Daoy (cell line): ENCODE data around the gene LILRB4. TPM values are rescaled to one million over a fixed set of nuclear protein-coding genes. Genes with fewer than 3 reads are reported as not detected.
A peak's percentile ranks its signal among the peaks of the same experiment; 100 is the strongest.
"Not testable (repeated sequence)": the region's sequence is repeated elsewhere in the genome, so short reads cannot be mapped to it uniquely, and the experiment has no call there.

ENCODE experiments used
- DNase-seq: peaks from one replicate; pipeline ENCODE4 v3.0.0-alpha.2; 2015; ENCODE audit warnings: low read depth
- total RNA-seq: library from RNA; depleted of rRNA; stranded (reverse); fragments of >200 nt; shearing (Covaris generic); gene quantifications from 2 replicates; pipeline ENCODE4 v1.2.3, GENCODE V29; 2014; rRNA removed

Gene LILRB4
- total RNA-seq: 0.69 and 2.3 TPM in 2 replicates

DNA sequence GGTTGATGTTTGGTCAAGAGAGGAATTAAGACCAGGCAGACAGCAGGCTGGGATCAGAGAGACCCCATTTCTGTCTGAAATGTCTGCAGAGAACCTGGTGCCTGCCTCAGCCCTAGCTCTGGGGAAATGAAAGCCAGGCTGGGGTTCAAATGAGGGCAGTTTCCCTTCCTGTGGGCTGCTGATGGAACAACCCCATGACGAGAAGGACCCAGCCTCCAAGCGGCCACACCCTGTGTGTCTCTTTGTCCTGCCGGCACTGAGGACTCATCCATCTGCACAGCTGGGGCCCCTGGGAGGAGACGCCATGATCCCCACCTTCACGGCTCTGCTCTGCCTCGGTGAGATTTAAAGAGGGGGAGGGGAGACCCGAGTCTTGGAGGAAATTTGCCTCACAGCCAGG, at the start of gene LILRB4:
Gene LILRB4 (plus strand): TSS at position 256 of the 400 bp plus-strand sequence. CDS start 49 bp downstream, at position 305.
- DNase-seq: peak; percentile 40

DNA sequence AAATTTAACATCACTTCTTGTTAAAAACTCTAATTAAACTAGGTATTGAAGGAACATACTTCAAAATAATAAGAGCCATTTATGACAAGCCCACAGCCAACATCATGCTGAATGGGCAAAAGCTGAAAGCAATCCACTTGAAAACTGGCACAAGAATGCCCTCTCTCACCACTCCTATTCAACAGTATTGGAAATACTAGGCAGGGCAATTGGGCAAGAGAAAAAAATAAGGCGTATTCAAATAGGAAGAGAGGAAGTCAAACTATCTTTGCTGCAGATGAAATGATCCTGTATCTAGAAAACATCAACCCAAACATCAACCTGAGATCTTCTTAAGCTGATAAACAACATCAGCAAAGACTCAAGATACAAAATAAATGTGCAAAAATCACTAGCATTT, 48.1 kb upstream of the LILRB4 start:
- DNase-seq: no peak

DNA sequence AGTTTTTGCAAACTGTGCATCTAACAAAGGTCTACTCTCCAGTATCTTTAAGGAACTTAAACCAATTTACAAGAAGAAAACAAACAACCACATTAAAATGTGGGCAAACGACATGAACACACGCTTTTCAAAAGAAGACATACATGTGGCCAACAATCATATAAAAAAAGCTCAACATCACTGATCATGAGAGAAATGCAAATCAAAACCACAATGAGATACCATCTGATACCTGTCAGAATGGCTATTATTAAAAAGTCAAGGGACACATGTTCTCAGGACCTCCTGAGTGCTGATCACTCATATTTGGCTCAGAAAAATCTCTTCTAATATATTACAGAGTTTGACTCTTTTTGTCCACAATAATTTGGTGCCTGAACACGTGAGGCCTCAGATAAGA, 46.7 kb upstream of the LILRB4 start:
- no peak for DNase-seq

DNA sequence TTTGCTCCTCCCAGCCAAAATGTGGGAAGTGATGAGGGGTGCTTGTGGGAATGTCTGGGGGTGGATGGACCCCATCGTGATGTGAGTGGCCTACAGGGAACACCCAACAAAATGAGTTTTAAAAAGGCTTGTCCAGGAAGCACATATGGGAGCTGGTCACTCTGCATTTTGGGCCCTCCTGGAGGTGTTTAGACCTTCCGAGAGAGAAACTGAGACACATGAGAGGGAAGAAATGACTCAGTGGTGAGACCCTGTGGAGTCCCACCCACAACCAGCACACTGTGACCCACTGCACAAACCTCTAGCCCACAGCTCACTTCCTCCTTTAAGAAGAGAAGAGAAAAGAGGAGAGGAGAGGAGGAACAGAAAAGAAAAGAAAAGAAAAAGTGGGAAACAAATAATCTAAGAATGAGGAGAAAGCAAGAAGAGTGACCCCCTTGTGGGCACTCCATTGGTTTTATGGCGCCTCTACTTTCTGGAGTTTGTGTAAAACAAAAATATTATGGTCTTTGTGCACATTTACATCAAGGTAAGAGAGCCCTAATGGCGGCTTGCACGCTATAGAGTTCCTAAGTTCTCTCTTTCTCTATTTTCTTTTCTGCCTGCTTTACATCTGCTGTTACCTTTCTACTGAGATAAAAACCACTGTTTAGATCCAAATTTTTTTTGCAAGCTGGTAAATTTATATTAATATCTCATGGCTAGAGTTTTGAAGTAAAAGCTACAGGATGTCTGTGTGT, 45.8 kb upstream of the LILRB4 start:
- no peak for DNase-seq

DNA sequence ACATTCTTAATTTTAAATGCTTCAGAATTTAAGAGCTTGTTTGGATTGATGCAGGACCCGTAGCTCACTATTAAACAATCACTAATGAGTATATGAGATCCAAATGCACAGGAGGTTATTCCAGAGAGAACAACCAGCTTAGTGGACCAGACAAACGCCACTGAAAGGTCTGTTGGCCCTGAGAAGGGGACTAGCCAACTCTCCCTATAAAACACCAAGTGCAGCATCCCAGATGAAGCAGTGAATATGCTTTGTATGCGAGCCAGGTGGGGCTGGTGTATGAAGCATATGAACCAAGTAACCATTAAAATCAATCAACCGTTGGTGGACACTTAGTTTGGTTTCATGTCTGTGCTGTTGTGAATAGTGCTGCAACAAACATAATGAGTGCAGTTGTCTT, 42.3 kb upstream of the LILRB4 start:
- DNase-seq: no peak

DNA sequence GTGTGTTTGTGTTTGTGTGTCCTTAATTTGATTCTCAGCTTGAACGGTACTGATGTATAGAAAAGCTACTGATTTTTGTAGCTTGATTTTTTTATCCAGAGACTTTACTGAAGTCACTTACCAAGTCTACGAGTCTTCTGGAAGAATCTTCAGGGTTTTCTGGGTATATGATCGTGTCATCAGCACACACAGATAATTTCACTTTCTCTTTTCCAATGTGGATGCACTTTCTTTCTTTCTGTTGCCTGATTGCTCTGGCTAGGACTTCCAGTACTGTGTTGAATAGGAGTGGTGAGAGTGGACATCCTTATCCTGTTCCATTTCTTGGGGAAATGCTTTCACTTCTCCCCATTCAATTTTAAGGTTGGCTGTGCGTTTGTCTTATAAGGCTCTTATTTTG, 40.4 kb upstream of the LILRB4 start:
- DNase-seq: no peak

DNA sequence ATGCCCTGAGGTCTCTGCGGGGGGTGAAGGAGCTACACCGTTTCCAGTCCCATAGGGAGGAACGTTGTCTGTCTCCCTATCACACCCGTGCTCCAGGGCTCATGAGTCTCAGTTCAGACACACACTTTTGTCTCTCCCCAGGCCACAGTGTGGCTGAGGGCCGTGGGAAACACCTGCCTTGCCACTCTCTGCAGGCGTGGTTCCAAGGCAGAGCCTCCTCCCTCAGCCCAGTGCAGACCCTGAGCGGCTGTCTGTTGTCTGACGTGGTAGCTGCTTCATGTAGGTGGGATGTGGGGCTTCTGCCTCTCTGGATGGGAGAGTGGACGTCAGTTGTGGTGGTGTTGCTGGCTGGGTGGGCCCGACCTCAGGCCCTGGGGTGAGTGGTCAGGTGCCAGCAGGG, 38.6 kb upstream of the LILRB4 start:
- DNase-seq: not testable (repeated sequence)

DNA sequence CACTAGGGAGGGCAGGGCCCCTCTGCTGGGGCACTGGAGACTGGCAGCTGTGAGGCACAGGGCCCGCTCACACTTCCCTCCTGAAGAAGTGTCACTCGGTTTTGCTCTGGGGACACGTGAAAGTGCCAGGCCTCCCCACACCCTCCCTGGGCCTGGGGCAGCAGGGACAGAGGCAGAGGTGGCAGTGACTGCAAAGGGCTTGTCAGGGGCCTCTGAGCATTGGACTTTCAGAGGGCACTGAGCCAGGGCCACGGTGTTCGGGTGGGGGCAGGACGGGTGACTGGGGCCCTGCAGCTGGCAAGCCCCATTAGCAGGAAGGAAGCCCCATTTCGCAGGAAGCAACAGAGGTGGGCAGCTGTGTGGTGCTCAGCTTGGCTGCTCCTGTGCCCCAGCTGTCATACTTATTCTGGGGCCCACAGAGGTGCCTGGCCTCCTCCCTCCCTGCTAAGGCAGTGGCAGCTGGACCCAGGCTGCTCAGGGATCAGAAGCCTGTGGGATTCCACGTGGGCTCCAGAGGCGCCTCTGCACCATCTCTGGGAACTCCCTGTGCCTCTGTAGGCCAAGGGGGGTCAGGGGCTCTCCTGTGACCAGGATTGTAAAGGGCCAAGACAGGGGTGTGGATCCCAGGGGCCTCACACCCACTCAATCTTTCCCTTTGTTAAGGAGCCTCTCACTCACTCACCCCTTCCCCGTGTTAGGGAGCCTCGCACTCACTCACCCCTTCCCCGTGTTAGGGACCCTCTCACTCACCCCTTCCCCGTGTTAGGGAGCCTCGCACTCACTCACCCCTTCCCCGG, 37.7 kb upstream of the LILRB4 start:
- not testable (repeated sequence) for DNase-seq

DNA sequence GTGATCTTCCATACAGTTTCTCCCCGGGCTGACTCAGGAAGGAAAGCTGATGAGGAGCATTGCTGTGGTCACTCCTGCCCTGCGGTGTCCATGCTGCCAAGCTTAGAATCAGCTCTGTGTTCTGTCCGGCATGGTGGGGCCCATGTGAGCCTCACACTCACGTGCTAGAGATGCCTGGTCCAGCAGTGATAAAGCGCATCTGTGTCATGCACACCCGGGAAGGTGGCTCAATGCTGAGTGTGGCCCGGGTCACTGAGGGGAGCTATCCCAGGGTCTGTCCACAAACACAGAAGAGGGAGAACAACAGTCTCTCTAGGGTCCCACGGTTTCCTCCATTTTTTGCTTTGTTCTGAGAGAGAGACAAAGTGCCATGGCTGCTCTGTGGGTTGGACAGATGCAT, 36.0 kb upstream of the LILRB4 start:
- DNase-seq: no peak

DNA sequence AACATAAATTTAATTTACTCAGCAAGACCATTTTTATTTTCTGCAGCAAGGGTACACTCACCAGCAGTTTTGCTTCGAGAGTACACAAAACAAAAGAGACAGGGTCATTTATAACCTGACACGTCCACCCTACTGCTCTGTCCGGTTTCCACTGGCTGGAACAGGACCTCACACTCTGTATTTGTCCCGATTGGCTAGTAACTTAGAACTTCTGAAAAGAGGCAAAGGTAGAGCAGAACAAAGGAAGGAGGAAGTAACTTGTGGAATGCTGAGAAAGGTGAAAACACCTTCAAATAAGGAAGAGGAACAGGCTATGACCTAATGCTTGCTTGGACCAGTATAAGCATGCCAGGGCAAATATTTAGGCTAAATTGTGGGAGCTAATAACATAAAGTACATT, 34.9 kb upstream of the LILRB4 start:
- DNase-seq: not testable (repeated sequence)

DNA sequence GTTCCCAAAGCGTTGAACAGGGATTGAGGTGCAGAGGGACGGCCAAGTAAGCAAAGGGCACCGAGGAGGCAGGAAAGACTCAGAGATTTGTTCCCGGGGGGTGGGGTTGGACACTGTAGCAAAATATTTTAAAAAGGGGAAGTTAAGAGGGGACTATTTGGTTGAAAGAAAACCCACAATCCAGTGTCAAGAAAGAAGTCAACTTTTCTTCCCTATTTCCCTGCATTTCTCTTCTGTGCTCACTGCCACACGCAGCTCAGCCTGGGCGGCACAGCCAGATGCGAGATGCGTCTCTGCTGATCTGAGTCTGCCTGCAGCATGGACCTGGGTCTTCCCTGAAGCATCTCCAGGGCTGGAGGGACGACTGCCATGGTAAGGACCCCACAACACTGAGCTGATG, 32.5 kb upstream of the LILRB4 start, which contains the start of gene LILRB1:
Gene LILRB1 (plus strand): TSS at position 223 of the 400 bp plus-strand sequence. CDS start 590 bp downstream, outside the sequence.
- not testable (repeated sequence) for DNase-seq

DNA sequence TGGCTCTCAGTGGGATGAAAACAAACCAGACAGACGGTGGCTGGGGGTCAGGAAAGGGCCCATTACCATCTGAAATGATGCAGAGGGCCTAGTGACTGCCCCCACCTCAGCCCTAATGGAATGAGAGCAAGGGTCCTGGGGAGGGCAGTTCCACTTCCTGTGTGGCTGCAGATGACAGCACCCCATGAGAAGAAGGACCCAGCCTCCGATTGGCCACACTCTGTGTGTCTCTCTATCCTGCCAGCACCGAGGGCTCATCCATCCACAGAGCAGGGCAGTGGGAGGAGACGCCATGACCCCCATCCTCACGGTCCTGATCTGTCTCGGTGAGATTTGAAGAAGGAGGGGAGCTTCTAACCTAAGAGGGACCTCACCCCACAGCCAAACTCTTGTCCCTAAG, 32.0 kb upstream of the LILRB4 start:
- DNase-seq: no peak

DNA sequence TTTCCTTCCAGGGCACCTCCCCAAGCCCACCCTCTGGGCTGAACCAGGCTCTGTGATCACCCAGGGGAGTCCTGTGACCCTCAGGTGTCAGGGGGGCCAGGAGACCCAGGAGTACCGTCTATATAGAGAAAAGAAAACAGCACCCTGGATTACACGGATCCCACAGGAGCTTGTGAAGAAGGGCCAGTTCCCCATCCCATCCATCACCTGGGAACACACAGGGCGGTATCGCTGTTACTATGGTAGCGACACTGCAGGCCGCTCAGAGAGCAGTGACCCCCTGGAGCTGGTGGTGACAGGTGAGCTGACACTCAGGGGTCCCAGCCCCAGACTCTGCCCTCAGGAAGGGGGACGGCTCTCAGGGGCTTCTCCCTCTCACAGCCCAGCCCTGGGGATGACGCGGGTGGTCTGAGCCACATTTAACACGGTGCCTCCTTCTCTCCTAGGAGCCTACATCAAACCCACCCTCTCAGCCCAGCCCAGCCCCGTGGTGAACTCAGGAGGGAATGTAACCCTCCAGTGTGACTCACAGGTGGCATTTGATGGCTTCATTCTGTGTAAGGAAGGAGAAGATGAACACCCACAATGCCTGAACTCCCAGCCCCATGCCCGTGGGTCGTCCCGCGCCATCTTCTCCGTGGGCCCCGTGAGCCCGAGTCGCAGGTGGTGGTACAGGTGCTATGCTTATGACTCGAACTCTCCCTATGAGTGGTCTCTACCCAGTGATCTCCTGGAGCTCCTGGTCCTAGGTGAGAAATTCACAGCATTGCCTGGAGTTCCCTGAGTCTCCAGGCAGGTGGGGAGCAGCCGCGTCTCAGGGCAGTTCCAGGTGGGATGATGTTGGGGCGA, 31.1 kb upstream of the LILRB4 start:
- not testable (repeated sequence) for DNase-seq

DNA sequence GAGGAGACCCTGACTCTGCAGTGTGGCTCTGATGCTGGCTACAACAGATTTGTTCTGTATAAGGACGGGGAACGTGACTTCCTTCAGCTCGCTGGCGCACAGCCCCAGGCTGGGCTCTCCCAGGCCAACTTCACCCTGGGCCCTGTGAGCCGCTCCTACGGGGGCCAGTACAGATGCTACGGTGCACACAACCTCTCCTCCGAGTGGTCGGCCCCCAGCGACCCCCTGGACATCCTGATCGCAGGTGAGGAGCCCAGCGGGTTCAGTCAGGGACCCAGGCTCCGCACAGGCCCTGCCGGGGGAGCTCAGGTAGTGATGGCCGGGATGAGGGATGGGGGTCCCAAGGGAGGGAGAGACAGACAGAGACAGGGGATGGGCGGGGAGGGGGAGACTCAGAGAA, 30.3 kb upstream of the LILRB4 start:
- DNase-seq: not testable (repeated sequence)

DNA sequence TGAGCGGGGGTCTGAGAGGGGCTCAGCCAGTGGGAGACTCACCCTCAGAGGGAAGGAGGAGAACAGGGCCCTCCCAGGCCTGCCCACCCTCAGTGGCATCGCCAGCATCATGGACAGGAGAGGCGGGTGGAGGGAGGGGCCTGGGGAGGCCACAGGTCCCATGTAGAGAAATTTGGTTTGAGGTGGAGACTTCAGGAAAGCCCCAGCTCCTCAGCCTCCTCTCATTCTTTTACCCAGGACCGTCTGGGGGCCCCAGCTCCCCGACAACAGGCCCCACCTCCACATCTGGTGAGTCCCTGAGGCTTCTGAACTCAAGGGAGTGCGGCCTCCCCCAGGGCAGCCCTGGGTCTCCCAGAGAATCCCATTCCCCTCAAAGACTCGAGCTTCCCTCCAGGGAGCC, 29.4 kb upstream of the LILRB4 start:
- no peak for DNase-seq

DNA sequence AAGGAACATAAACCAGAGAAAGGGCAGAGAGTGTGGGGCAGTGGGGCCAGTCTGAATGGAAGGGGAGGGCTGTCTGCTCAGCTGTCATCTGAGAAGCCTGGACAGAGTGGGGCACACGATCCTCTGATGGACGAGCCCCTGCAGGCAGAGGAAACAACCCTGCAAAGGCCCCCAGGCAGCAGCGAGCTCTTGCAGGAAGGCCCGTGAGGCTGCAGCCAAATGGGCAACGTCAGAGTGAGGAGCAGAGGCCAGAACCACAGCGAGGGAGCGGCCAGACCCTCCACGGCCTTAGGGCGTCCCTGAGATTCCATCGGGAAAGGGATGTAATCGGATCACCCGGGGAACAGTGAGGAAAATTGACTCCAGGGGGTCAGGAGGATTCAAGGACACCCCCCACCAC, 26.7 kb upstream of the LILRB4 start:
- peak; percentile 30 for DNase-seq

DNA sequence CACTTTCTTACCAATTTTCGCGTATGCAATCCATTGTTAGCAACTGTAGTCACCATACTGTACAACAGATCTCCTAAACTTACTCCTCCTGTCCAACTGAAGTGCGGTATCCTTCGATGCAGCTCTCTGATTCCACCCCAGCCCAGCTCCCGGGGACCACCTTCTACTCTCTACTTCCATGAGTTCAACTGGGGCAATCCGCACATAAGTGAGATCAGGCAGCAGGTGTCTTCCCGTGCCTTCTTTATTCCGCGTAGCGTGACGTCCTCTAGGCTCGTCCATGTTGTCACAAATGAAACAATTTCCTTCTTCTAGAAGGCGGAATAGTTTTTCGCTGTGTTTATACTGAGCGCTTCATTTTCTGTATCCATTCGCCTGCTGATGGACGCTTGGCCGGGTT, 24.1 kb upstream of the LILRB4 start:
- no peak for DNase-seq

DNA sequence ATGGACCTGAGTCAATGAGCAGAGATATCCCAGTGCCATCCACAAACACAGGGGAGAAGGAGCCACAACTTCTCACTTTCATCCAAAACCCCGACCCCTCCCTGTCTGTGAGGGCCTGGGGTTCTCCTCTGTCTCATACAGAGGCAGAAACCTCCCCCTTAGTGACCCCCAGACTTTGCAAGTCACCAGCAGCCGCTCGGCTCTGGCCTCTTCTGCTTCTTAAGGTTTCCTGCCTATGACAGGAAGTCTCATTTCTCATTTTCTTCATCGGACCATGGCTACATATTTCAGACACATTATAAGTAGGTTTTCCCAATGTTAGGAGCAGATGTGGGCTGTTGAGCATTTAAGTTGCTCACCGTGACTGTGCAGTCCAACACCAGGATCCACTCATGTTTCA, 19.8 kb upstream of the LILRB4 start:
- DNase-seq: not testable (repeated sequence)

DNA sequence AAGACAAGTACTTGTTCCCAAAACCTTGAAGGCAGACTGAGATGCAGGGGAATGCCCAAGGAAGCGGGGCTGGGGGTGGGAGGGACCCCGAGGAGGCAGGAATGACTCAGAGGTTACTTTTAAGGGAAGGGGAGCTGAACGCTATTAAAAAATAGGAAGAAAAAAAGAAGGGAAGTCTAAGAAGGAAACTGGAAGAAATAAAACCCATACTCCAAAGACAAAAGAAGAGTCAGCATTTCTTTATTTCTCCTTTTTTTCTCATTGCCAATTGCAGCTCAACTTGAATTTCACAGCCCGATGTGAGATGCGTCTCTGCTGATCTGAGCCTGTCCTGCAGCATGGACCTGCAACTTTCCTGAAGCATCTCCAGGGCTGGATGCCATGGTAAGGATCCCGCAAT, 19.2 kb upstream of the LILRB4 start:
- DNase-seq: not testable (repeated sequence)

DNA sequence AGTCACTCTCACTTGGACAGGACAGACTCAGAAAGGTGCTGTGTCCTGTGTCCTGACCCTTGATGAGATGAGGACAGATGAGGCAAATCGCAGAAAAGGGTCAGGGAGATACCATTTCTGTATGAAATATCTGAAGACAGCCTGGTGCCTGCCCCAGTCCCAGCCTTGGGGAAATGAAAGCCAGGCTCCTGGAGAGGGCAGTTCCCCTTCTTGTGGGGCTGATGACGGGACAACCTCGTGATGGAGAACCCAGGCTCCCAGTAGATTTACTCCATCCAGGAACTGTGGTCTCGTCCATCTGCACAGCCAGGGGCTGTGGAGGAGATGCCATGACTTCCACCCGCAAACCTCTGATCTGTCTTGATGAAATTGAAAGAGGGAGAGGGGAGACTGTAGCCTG, 18.7 kb upstream of the LILRB4 start:
- DNase-seq: no peak

DNA sequence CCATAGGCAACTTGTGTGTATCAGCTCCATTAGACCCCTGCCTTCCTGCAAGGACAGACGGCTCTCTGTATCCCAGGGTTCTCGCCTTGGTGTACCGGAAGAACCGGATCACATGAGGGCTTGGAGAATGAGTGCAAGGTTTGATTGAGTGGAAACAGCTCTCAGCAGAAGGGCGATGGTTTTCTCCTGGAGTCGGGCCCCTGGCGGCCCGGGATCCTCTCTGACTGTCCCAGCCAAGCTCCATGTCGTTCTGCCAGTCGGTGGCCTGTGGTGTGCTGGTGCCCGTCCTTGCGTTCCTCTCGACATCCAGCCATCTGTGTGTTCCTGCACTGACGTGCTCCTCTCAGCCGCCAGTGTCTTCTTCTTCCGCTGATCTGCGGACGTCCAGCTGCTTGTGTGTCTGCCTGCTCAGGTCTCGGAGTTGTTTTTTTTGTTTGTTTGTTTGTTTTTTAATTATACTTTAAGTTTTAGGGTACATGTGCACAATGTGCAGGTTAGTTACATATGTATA, 16.4 kb upstream of the LILRB4 start:
- DNase-seq: no peak

DNA sequence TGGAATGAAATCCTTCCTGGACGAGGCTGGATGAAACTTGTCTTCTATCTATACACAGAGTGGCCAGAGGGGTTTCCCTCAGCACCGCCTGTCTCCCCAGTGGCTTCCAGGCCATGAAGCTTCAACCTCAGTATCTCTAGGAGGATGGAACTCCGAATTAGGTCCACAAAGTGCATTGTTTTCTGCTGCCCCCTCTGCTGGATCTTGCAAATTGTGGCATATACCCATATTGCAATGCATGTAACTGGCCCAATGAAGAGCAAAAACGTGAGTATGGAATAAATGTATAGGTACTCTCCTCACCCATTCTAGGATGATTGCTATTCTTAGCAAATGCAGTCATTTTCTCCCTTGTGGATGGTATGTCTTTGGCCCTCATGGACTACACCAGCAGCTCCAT, 14.7 kb upstream of the LILRB4 start:
- DNase-seq: no peak
